ENCODE measurements around the gene TANGO2.
"Not testable (repeated sequence)": the region's sequence is repeated elsewhere in the genome, so short reads cannot be mapped to it uniquely, and the experiment has no call there.

The TANGO2 gene

GRCh38 chr22:20063271-20064139 is 42.6 kb downstream of the TANGO2 start:
- DNase-seq (ENCODE audit: low read depth in 2 of 2), result no peak

GRCh38 chr22:20064140-20064480 is 43.2 kb downstream of the TANGO2 start:
- no peak for DNase-seq (ENCODE audit: low read depth in 2 of 2)

GRCh38 chr22:20064545-20065262 is 43.8 kb downstream of the TANGO2 start:
- DNase-seq (ENCODE audit: low read depth in 2 of 2), result no peak

- DNase-seq (ENCODE audit: low read depth in 2 of 2), result no peak
Measured at GRCh38 chr22:20065896-20066616, 45.1 kb downstream of the TANGO2 start.

GRCh38 chr22:20066617-20067383 is 45.9 kb downstream of the TANGO2 start:
- no peak for DNase-seq (ENCODE audit: low read depth in 2 of 2)

GRCh38 chr22:20067384-20067682 is 46.4 kb downstream of the TANGO2 start:
- DNase-seq (ENCODE audit: low read depth in 2 of 2), result not testable (repeated sequence)

GRCh38 chr22:20068640-20069039 is 47.7 kb downstream of the TANGO2 start:
- DNase-seq (ENCODE audit: low read depth in 2 of 2), result no peak

GRCh38 chr22:20069331-20070042 is 48.6 kb downstream of the TANGO2 start:
- DNase-seq (ENCODE audit: low read depth in 2 of 2), result no peak

- no peak for DNase-seq (ENCODE audit: low read depth in 2 of 2)
Measured at GRCh38 chr22:20071524-20071972, 50.6 kb downstream of the TANGO2 start.

GRCh38 chr22:20076627-20077172 is 55.8 kb downstream of the TANGO2 start:
- DNase-seq (ENCODE audit: low read depth in 2 of 2), result no peak

- peak in 1 of 2 donors; percentile 59 for DNase-seq (ENCODE audit: low read depth in 2 of 2)
Measured at GRCh38 chr22:20079745-20080444, 59.0 kb downstream of the TANGO2 start, which contains the start of gene DGCR8. Gene DGCR8, plus strand, starts transcription at chr22:20080241. Its CDS starts 5,723 bp downstream, at chr22:20085964.

- DNase-seq (ENCODE audit: low read depth in 2 of 2), result peak; percentile 37 to 61
Measured at GRCh38 chr22:20080445-20080775, 59.5 kb downstream of the TANGO2 start.

GRCh38 chr22:20080776-20081654 is 60.1 kb downstream of the TANGO2 start:
- DNase-seq (ENCODE audit: low read depth in 2 of 2), result no peak

- DNase-seq (ENCODE audit: low read depth in 2 of 2), result no peak
Measured at GRCh38 chr22:20083157-20083890, 62.4 kb downstream of the TANGO2 start.

- DNase-seq (ENCODE audit: low read depth in 2 of 2), result no peak
Measured at GRCh38 chr22:20083891-20084546, 63.1 kb downstream of the TANGO2 start.

GRCh38 chr22:20084547-20085413 is 63.9 kb downstream of the TANGO2 start:
- no peak for DNase-seq (ENCODE audit: low read depth in 2 of 2)

- DNase-seq (ENCODE audit: low read depth in 2 of 2), result no peak
Measured at GRCh38 chr22:20085651-20086050, 64.7 kb downstream of the TANGO2 start.
